HEK293T (cell line): ENCODE results near the gene SLC12A7.

Experiments used
- CTCF ChIA-PET: fragments of 350-600 bp; formaldehyde crosslinking; extraction: SDS; loops from one replicate; lab custom pipeline; 2021; ENCODE audit warnings: antibody characterized with exemption, inconsistent platforms; lab: Yijun Ruan, JAX
- POLR2A ChIA-PET: fragments of 350-600 bp; formaldehyde crosslinking; extraction: SDS; loops from one replicate; lab custom pipeline; 2020; ENCODE audit warnings: antibody characterized with exemption, inconsistent platforms; lab: Yijun Ruan, JAX
- DNase-seq: peaks from one replicate; pipeline ENCODE4 v3.0.0; 2012; ENCODE audit warnings: mixed read lengths; ENCODE audit errors: extremely low spot score
- ARNT ChIP-seq: fragments of 450-650 bp; IDR thresholded peaks from 2 replicates; pipeline ENCODE4 v1.6.1; 2017; ENCODE audit warnings: mild to moderate bottlenecking
- BHLHE40 ChIP-seq: fragments of 450-650 bp; IDR thresholded peaks from 2 replicates; pipeline ENCODE4 v1.6.1; 2016; ENCODE audit warnings: mild to moderate bottlenecking, moderate library complexity, borderline replicate concordance
- CTBP1 ChIP-seq: fragments of 450-650 bp; IDR thresholded peaks from 2 replicates; pipeline ENCODE4 v1.6.1; 2016; ENCODE audit warnings: borderline replicate concordance
- ELF4 ChIP-seq: fragments of 450-650 bp; IDR thresholded peaks from 2 replicates; pipeline ENCODE4 v1.6.1; 2017; ENCODE audit warnings: antibody characterized with exemption
- FOXA1 ChIP-seq: fragments of 450-650 bp; IDR thresholded peaks from 2 replicates; pipeline ENCODE4 v1.6.1; 2016; ENCODE audit warnings: mild to moderate bottlenecking
- FOXK2 ChIP-seq: fragments of 450-650 bp; IDR thresholded peaks from 2 replicates; pipeline ENCODE4 v1.6.1; 2016; ENCODE audit warnings: mild to moderate bottlenecking
- FOXM1 ChIP-seq: fragments of 450-650 bp; IDR thresholded peaks from 2 replicates; pipeline ENCODE4 v1.6.1; 2017; ENCODE audit warnings: mild to moderate bottlenecking, borderline replicate concordance
- HDGF ChIP-seq: fragments of 450-650 bp; IDR thresholded peaks from 2 replicates; pipeline ENCODE4 v1.6.1; 2017; ENCODE audit warnings: antibody characterized with exemption, borderline replicate concordance
- L3MBTL2 ChIP-seq: fragments of 450-650 bp; conservative IDR thresholded peaks from 2 replicates; pipeline ENCODE4 v1.6.1; 2016; ENCODE audit warnings: mild to moderate bottlenecking
- LEF1 ChIP-seq: fragments of 450-650 bp; IDR thresholded peaks from 2 replicates; pipeline ENCODE4 v1.6.1; 2017; ENCODE audit warnings: mild to moderate bottlenecking, borderline replicate concordance
- NFRKB ChIP-seq: fragments of 450-650 bp; IDR thresholded peaks from 2 replicates; pipeline ENCODE4 v1.6.1; 2016; ENCODE audit warnings: mild to moderate bottlenecking, moderate library complexity
- SP1 ChIP-seq: fragments of 450-650 bp; IDR thresholded peaks from 2 replicates; pipeline ENCODE4 v1.6.1; 2017
- SUZ12 ChIP-seq: fragments of 450-650 bp; IDR thresholded peaks from 2 replicates; pipeline ENCODE4 v1.6.1; 2016; ENCODE audit warnings: mild to moderate bottlenecking
- TARDBP ChIP-seq: fragments of 450-650 bp; IDR thresholded peaks from 2 replicates; pipeline ENCODE4 v1.6.1; 2016
- ZNF384 ChIP-seq: fragments of 450-650 bp; IDR thresholded peaks from 2 replicates; pipeline ENCODE4 v1.6.1; 2016
- TF ChIP-seq, protein P1 (sequence below): fragments of 450-650 bp; IDR thresholded peaks from 2 replicates; pipeline ENCODE4 v1.6.1; 2016

The SLC12A7 gene

DNA sequence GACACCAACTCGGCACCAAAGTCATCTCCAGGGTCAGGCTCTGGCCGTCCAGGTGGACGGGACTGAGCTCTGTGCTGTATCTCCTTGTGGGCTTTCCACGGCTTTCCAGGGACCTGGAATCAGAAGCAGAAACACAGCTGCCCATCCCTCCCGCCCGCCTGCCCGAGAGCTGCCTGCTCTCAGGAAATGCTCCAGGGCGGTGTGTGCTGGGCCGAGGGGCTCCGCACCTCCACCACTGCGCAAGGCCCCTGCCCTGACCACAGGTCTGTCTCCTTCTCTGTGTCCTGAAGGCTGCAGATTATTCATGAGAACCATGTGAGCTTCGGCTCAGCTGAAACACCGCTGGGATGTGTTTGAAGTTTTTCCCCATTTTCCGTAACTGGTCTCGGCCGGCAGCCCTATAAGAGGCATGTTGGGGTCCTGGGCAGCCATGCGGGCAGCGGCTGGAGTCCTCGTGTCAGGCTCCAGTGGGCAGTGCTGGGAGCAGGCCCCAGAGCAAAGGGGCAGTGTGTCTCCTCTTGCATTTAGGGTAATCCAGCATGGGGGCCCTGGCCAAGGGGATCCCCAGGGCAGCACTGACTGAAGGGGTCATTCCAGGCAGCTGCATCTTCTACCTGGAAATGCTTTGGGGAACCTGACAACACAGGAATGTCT is 80.4 kb downstream of the SLC12A7 start:
- POLR2A ChIA-PET, result no interaction called here
- TF ChIP-seq ARNT (no peak), TARDBP (no peak), ELF4 (no peak), NFRKB (no peak), FOXK2 (no peak), HDGF (no peak), FOXM1 (no peak), L3MBTL2 (no peak), SP1 (no peak), LEF1 (no peak), BHLHE40 (no peak), CTBP1 (no peak), FOXA1 (no peak), ZNF384 (no peak), SUZ12 (no peak)
- TF ChIP-seq, protein P1, sequence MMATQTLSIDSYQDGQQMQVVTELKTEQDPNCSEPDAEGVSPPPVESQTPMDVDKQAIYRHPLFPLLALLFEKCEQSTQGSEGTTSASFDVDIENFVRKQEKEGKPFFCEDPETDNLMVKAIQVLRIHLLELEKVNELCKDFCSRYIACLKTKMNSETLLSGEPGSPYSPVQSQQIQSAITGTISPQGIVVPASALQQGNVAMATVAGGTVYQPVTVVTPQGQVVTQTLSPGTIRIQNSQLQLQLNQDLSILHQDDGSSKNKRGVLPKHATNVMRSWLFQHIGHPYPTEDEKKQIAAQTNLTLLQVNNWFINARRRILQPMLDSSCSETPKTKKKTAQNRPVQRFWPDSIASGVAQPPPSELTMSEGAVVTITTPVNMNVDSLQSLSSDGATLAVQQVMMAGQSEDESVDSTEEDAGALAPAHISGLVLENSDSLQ, result no peak
- CTCF ChIA-PET, result interaction anchor here (1.2 kb wide), 1 partner anchor 20 kb away, joined by 3 read pairs; no protein-coding TSS in a partner anchor
- DNase-seq, result no peak

DNA sequence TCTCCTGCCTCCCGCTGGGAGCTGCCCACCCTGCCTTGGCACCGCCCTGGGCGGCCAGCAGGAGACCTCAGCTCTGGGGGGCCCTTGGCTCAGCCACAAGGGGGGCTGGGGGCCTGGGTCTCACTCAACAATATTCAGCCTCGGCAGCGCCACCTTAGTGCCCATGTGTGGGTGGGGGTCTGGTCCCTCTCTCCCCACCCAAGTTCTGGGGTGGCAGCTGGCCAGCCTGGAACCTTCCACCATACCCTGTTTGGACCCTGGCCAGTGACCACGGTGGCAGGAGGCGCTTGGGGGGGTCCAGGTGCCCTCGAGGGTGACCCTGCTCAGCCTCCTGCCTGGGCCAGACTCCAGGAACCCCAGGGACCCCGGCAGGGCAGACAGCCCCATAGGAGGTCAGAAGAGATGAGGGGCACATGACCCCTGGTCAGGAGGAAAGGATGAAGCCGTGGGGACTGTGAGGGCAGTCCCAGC is 81.0 kb downstream of the SLC12A7 start:
- ChIA-PET POLR2A (no interaction called here), CTCF (interaction anchor here (1.2 kb wide), 1 partner anchor 20 kb away, joined by 3 read pairs; no protein-coding TSS in a partner anchor)
- TF ChIP-seq CTBP1 (no peak), FOXM1 (no peak), ARNT (no peak), TARDBP (no peak), SP1 (no peak), HDGF (no peak), ELF4 (no peak), FOXK2 (no peak), ZNF384 (no peak), FOXA1 (no peak), NFRKB (no peak)
- no peak for DNase-seq

GRCh38 chr5:1029945-1030625 is 81.8 kb downstream of the SLC12A7 start:
- DNase-seq, result no peak
- TF ChIP-seq FOXK2 (no peak), ZNF384 (no peak), TARDBP (no peak), NFRKB (no peak), CTBP1 (no peak), FOXA1 (no peak), SP1 (no peak), SUZ12 (no peak), ARNT (no peak), L3MBTL2 (no peak), HDGF (no peak), FOXM1 (no peak)
- TF ChIP-seq, protein P1, result no peak
- ChIA-PET CTCF (interaction anchor here (0.6 to 1.2 kb wide), 2 partner anchors 19 to 295 kb away, joined by 3 read pairs; no protein-coding TSS in a partner anchor), POLR2A (no interaction called here)

DNA sequence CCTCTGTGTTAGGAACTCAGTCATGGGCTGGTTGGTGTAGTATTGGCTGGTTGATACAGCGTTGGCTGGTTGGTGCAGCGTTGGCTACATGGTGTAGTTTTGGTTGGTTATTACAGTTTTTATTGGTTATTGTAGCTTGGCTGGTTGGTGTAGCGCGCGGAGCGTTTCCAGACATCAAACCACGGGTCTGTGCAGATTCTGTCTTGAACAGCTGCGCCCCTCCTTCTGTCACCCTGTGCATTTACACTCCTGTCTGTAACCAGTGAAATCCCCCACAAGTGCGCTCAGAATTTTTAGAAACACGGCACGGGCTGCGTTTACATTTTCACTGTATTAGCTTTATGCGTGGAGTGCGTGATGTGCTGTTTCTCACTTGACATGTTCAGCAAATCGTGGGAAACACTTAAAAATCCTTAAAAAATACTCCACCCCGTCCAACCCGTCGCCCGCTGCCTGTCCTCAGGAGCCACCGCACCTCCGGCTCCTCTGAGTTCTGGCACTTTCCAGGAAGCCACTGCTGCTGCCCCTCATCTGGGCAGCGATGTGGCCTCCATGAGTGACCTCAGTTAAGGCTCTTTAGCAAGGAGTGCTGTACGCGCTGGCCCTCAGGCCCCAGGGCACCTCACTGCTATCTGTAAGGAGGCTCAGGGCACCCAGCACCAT is 82.5 kb downstream of the SLC12A7 start:
- CTCF ChIA-PET, result interaction anchor here (0.6 kb wide), 1 partner anchor 296 kb away, joined by 3 read pairs; no protein-coding TSS in a partner anchor
- TF ChIP-seq L3MBTL2, result no peak
- no peak for TF ChIP-seq FOXM1
- TF ChIP-seq CTBP1, result no peak
- no peak for TF ChIP-seq ARNT
- TF ChIP-seq ZNF384, result no peak
- no peak for TF ChIP-seq FOXA1
- TF ChIP-seq HDGF, result no peak
- no peak for TF ChIP-seq SUZ12
- no peak for TF ChIP-seq SP1
- no peak for TF ChIP-seq NFRKB
- TF ChIP-seq LEF1, result no peak
- POLR2A ChIA-PET, result no interaction called here
- DNase-seq, result no peak

DNA sequence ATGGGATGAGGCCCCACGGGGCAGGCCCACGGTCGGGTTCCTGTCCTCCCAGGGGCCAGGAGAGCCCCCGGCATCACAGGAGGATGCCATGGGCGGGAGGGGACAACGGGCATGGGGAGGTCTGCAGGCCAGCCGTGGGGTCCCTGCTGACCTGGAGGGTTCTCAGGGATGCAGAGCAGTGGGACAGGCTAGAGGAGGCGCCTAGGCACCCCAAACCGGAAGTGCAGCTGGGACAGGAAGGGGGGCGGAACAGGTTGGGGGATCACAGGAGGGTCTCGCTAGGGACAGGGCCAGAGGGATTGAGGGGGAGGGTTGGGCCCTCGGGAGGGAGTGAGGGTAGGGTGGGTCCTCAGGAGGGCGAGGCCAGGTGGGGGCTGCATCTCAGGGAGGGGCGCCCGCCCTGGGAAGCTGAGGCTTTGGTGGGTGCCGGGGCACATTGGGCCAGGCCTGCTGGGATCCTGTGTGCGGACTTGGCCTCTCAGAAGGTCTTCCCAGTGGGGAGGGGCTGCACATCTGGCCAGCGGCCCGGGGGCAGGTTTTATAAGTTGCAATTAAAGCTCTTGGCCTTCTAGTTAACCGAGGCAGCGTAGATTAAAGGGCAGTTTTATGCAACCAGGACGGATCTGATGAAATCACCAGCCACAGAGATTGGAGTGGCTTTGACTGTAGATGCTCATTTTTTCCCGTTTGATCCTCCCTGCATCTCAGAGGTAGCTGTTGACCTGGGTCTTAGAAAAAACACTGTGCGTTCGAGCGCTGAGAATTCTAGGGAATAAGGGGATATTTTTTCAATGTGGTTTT is 83.2 kb downstream of the SLC12A7 start:
- ChIA-PET POLR2A (no interaction called here), CTCF (no interaction called here)
- TF ChIP-seq SUZ12 (no peak), CTBP1 (no peak)
- DNase-seq, result no peak
